SK-N-SH (cell line): Measurements from ENCODE around the gene WWOX. TPM values are rescaled to one million over a fixed set of nuclear protein-coding genes. Genes with fewer than 3 reads are reported as not detected.

Experiments
- CTCF ChIA-PET: fragments of 300-600, 350-600 bp; formaldehyde crosslinking; extraction: SDS; loops from one replicate; lab custom pipeline; 2021; lab: Yijun Ruan, JAX
- POLR2A ChIA-PET: fragments of 350-600 bp; sonication (Branson Sonifier 250); formaldehyde crosslinking; extraction: SDS; loops from one replicate; lab custom pipeline; 2020; ENCODE audit warnings: antibody characterized with exemption, inconsistent platforms; lab: Yijun Ruan, JAX
- DNase-seq: peaks from one replicate; pipeline ENCODE4 v3.0.0; 2012
- H2AFZ ChIP-seq: fragments of 200-600 bp; sonication (generic); 2 replicates; pipeline ENCODE4 v1.8.1; 2016; ENCODE audit warnings: antibody characterized with exemption, mild to moderate bottlenecking, low read depth
- H3F3A ChIP-seq: fragments of 200-600 bp; sonication (generic); replicated peaks from 2 replicates; pipeline ENCODE3; 2016; ENCODE audit warnings: antibody characterized with exemption, mild to moderate bottlenecking; ENCODE audit not compliant: insufficient read depth
- H3K27ac ChIP-seq, 2 experiments: fragments of 200-500 bp in 1 of 2; fragments of 200-600 bp in 1 of 2; sonication (Bioruptor generic) in 1 of 2; sonication (generic), shearing (Covaris generic) in 1 of 2; 2 replicates each; pipeline versions ENCODE4 v1.5.1 to v1.6.1; 2014 to 2016; ENCODE audit warnings: low read depth in 2 of 2, inconsistent platforms in 1 of 2, low read length in 1 of 2, mild to moderate bottlenecking in 1 of 2, mixed read lengths in 1 of 2
- H3K27me3 ChIP-seq: fragments of 200-600 bp; sonication (generic), shearing (Covaris generic); 2 replicates; pipeline ENCODE4 v1.6.1; 2016; ENCODE audit warnings: mixed run types; ENCODE audit not compliant: insufficient read depth
- H3K36me3 ChIP-seq, 2 experiments: fragments of 200-500 bp in 1 of 2; fragments of 200-600 bp in 1 of 2; sonication (Bioruptor generic) in 1 of 2; sonication (generic) in 1 of 2; replicated peaks in 1 of 2; 2 replicates each; pipeline versions ENCODE3 to v1.5.1; 2014 to 2016; ENCODE audit warnings: low read length in 1 of 2, mild to moderate bottlenecking in 1 of 2; ENCODE audit not compliant: insufficient read depth in 2 of 2, control insufficient read depth in 1 of 2
- H3K4me1 ChIP-seq, 2 experiments: fragments of 200-500 bp in 1 of 2; fragments of 200-600 bp in 1 of 2; sonication (Bioruptor generic) in 1 of 2; sonication (generic), shearing (Covaris generic) in 1 of 2; 2 replicates each; pipeline versions ENCODE4 v1.5.1 to v1.6.1; 2014 to 2016; ENCODE audit warnings: low read depth in 1 of 2, low read length in 1 of 2, mixed run types in 1 of 2; ENCODE audit not compliant: insufficient read depth in 2 of 2, control insufficient read depth in 1 of 2
- H3K4me2 ChIP-seq: fragments of 200-600 bp; sonication (generic), shearing (Covaris generic); 2 replicates; pipeline ENCODE4 v1.6.1; 2017; ENCODE audit warnings: mixed run types
- H3K4me3 ChIP-seq, 2 experiments: fragments of 200-500 bp in 1 of 2; fragments of 200-600 bp in 1 of 2; sonication (Bioruptor generic) in 1 of 2; sonication (generic), shearing (Covaris generic) in 1 of 2; 2 replicates each; pipeline versions ENCODE4 v1.5.1 to v1.8.1; 2014 to 2016; ENCODE audit warnings: low read depth in 2 of 2, inconsistent platforms in 1 of 2, low read length in 1 of 2, mild to moderate bottlenecking in 1 of 2, mixed read lengths in 1 of 2, moderate library complexity in 1 of 2
- H3K79me2 ChIP-seq: fragments of 200-600 bp; sonication (generic); 2 replicates; pipeline ENCODE4 v1.8.1; 2017; ENCODE audit warnings: mild to moderate bottlenecking; ENCODE audit not compliant: insufficient read depth
- H3K9ac ChIP-seq: fragments of 200-600 bp; sonication (generic); 2 replicates; pipeline ENCODE4 v1.6.1; 2017; ENCODE audit warnings: mixed run types
- H3K9me2 ChIP-seq: fragments of 200-600 bp; sonication (generic); 2 replicates; pipeline ENCODE4 v1.6.1; 2017; ENCODE audit warnings: mixed run types
- H3K9me3 ChIP-seq: fragments of 200-600 bp; sonication (generic); 2 replicates; pipeline ENCODE4 v1.6.1; 2017; ENCODE audit warnings: mixed run types, mild to moderate bottlenecking, moderate library complexity
- H4K20me1 ChIP-seq: fragments of 200-600 bp; sonication (generic); 2 replicates; pipeline ENCODE4 v1.6.1; 2017; ENCODE audit warnings: mild to moderate bottlenecking, mixed run types; ENCODE audit not compliant: insufficient read depth
- EZH2phosphoT487 ChIP-seq: fragments of 200-600 bp; sonication (generic); IDR thresholded peaks from 2 replicates; pipeline ENCODE4 v1.6.1; 2017; ENCODE audit warnings: low read depth, mixed run types, mild to moderate bottlenecking, antibody characterized with exemption, moderate library complexity, borderline replicate concordance
- FOSL2 ChIP-seq: IDR thresholded peaks from 2 replicates; pipeline ENCODE4 v1.4.0; 2012; ENCODE audit warnings: low read depth, mild to moderate bottlenecking, moderate library complexity, borderline replicate concordance
- FOXM1 ChIP-seq: IDR thresholded peaks from 2 replicates; pipeline ENCODE4 v1.4.0; 2012; ENCODE audit warnings: low read depth, mild to moderate bottlenecking
- GABPA ChIP-seq: IDR thresholded peaks from 2 replicates; pipeline ENCODE4 v1.4.0; 2012; ENCODE audit warnings: low read depth, mild to moderate bottlenecking
- GATA2 ChIP-seq: sonication (generic); formaldehyde crosslinking; IDR thresholded peaks from 2 replicates; pipeline ENCODE4 v1.5.0; 2020; ENCODE audit warnings: mild to moderate bottlenecking, missing genetic modification reagents
- IRF3 ChIP-seq: fragments of 150-350 bp; IDR thresholded peaks from 2 replicates; pipeline ENCODE4 v1.6.1; 2016; ENCODE audit warnings: mild to moderate bottlenecking, low read depth, low read length
- MEF2A ChIP-seq: IDR thresholded peaks from 2 replicates; pipeline ENCODE4 v1.4.0; 2012; ENCODE audit warnings: low read depth, borderline replicate concordance
- POLR2AphosphoS5 ChIP-seq: IDR thresholded peaks from 2 replicates; pipeline ENCODE4 v1.6.1; 2012; ENCODE audit warnings: low read depth, low read length
- RCOR1 ChIP-seq: fragments of 150-350 bp; IDR thresholded peaks from 2 replicates; pipeline ENCODE4 v1.6.1; 2017; ENCODE audit warnings: antibody characterized with exemption, low read length
- REST ChIP-seq: IDR thresholded peaks from 2 replicates; pipeline ENCODE4 v1.6.1; 2012; ENCODE audit warnings: mild to moderate bottlenecking, low read depth, low read length, moderate library complexity
- RXRA ChIP-seq: IDR thresholded peaks from 2 replicates; pipeline ENCODE4 v1.4.0; 2012; ENCODE audit warnings: low read depth, mild to moderate bottlenecking, borderline replicate concordance
- TAF1 ChIP-seq: IDR thresholded peaks from 2 replicates; pipeline ENCODE4 v1.6.1; 2012; ENCODE audit warnings: low read depth, mild to moderate bottlenecking, low read length, moderate library complexity, borderline replicate concordance
- TCF12 ChIP-seq: IDR thresholded peaks from 2 replicates; pipeline ENCODE4 v1.4.0; 2012
- USF2 ChIP-seq: fragments of 150-350 bp; IDR thresholded peaks from 2 replicates; pipeline ENCODE4 v1.6.1; 2017; ENCODE audit warnings: antibody characterized with exemption, low read length, low read depth, borderline replicate concordance
- YY1 ChIP-seq: IDR thresholded peaks from 2 replicates; pipeline ENCODE4 v1.4.0; 2012; ENCODE audit warnings: low read depth, mild to moderate bottlenecking
- WGBS: methylation state at CpG from one replicate; pipeline ENCODE4 v1.1.6; 2017; ENCODE audit warnings: low lambda C conversion rate; 5-methylcytosine and 5-hydroxymethylcytosine counted together
- polyA plus RNA-seq, 3 experiments: library from polyadenylated mRNA; depleted of rRNA; stranded (reverse); fragments of >200 nt; gene quantifications; 2 replicates each; pipeline ENCODE4 v1.2.3, GENCODE V29; 2012

WWOX gene
- polyA plus RNA-seq, 1 of the 3 experiments (the other 2 are of a cell fraction): 10.8 TPM

DNA sequence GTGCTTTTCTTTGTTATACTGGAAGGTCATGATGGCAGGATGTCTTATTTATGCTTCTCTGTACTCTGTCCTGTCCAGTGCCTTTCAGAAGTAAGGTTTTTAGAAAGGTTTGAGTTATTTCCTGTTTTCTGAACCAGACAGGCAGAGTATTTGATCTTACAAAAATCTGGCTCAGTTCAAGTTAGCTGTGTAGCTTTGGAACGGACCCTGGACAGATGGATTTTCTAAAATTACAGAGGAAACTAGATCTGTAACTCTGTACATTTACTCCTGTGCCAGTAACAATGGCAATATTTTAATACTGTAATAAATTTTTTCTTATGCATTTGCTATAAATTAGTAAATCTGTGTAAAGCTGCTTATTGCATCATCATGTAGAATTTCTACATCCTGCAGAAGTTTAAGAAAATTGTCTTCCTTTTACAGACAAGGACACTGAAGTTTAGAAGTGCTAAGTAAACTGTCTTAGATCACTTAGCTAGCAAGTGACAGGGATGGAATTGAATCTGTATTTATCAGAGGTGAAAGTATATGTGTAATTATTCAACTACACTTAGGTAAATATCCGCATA, 347.6 kb downstream of the WWOX start:
- Histone ChIP-seq H3K4me3 (no peak overlapping the region), H3K9me2 (no peaks in the 10 kb centered on the region), H3K9me3 (no peaks in the 10 kb centered on the region), H3K4me2 (no peak overlapping the region), H3K4me1 (no peaks in the 10 kb centered on the region), H3K9ac (no peak overlapping the region), H2AFZ (no peak overlapping the region), H3K36me3 (no peaks in the 10 kb centered on the region), H4K20me1 (no peaks in the 10 kb centered on the region), H3K27me3 (no peaks in the 10 kb centered on the region), H3F3A (no peaks in the 10 kb centered on the region), H3K79me2 (no peaks in the 10 kb centered on the region)
- WGBS: 74% methylated on average over 2 of the region's 2 CpGs
- POLR2A ChIA-PET: no interaction called here
- DNase-seq: no peak
- CTCF ChIA-PET: interaction anchor here (1.2 to 1.8 kb wide), 2 partner anchors 10 to 19 kb away, joined by 5 to 10 read pairs; no protein-coding TSS in a partner anchor
- TF ChIP-seq REST: no peak
- no peak for TF ChIP-seq TCF12
- TF ChIP-seq POLR2AphosphoS5: no peak
- TF ChIP-seq RXRA: no peak
- no peak for TF ChIP-seq USF2
- no peak for TF ChIP-seq FOXM1
- no peak for TF ChIP-seq FOSL2
- no peak for TF ChIP-seq TAF1
- TF ChIP-seq GATA2 (CRISPR knock-in tag): no peak
- no peak for TF ChIP-seq IRF3
- TF ChIP-seq MEF2A: no peak
- TF ChIP-seq EZH2phosphoT487: no peak
- TF ChIP-seq GABPA: no peak
- no peak for TF ChIP-seq RCOR1
- TF ChIP-seq YY1: no peak
- TF ChIP-seq, all 33 proteins: peak for 0
- H3K27ac ChIP-seq: no peak overlapping the region
